Kidney epithelial cell (primary cell): Measurements from ENCODE around the gene CES3. TPM values are rescaled to one million over a fixed set of nuclear protein-coding genes. Genes with fewer than 3 reads are reported as not detected.

Source experiments
- DNase-seq: peaks from one replicate; pipeline ENCODE4 v3.0.0-alpha.2; 2010; ENCODE audit warnings: low read depth
- H3K27me3 ChIP-seq: 2 replicates; pipeline ENCODE4 v1.6.0; 2011; ENCODE audit warnings: low read length; ENCODE audit not compliant: control insufficient read depth, insufficient read depth
- H3K36me3 ChIP-seq: 2 replicates; pipeline ENCODE4 v1.5.1; 2011; ENCODE audit warnings: low read length; ENCODE audit not compliant: control insufficient read depth, insufficient read depth
- H3K4me3 ChIP-seq: 2 replicates; pipeline ENCODE4 v1.5.1; 2011; ENCODE audit warnings: low read depth, mild to moderate bottlenecking, control low read depth, low read length
- total RNA-seq: library from RNA; depleted of rRNA; stranded (reverse); fragments of >200 nt; gene quantifications from 2 replicates; pipeline ENCODE4 v1.2.3, GENCODE V29; 2015
- TF ChIP-seq, protein P1 (sequence below): IDR thresholded peaks from 2 replicates; pipeline ENCODE4 v1.5.1; 2011; ENCODE audit warnings: mild to moderate bottlenecking, moderate library complexity, low read length, control low read depth, inconsistent platforms; ENCODE audit not compliant: insufficient read depth, poor library complexity, severe bottlenecking

The CES3 gene
- total RNA-seq, 1 donor from 2014 or later, result not detected

DNA sequence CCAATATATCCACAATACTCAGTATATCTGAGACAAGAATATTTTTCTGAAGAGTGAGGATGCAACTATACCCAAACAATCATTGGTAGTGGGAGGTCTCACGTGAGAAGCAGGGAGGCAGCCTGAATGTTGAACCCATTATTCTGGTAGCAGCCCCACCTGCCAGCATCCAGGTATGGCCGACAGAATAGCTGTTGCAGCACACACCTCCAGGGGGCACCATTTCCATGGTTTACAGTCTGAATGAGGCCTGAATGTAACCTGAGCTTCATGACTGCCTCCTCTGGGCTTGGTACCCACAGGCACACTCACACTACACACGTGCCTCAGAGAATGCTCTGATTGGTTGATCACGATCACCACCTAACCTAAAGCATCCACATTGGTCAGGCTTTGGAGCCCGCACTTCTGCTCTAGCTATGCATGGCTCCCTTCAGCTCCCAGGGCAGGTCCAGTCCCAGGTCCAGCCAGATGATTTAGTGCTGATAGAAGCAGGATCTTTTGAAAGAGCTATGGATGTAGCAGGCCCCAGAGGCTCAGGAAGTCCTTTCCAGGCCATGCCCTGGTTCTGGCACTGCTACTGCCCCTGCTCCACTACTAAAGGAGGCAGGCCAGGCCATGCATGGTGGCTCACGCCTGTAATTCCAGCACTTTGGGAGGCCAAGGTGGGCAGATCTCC is 56.9 kb downstream of the CES3 start:
- TF ChIP-seq, protein P1, sequence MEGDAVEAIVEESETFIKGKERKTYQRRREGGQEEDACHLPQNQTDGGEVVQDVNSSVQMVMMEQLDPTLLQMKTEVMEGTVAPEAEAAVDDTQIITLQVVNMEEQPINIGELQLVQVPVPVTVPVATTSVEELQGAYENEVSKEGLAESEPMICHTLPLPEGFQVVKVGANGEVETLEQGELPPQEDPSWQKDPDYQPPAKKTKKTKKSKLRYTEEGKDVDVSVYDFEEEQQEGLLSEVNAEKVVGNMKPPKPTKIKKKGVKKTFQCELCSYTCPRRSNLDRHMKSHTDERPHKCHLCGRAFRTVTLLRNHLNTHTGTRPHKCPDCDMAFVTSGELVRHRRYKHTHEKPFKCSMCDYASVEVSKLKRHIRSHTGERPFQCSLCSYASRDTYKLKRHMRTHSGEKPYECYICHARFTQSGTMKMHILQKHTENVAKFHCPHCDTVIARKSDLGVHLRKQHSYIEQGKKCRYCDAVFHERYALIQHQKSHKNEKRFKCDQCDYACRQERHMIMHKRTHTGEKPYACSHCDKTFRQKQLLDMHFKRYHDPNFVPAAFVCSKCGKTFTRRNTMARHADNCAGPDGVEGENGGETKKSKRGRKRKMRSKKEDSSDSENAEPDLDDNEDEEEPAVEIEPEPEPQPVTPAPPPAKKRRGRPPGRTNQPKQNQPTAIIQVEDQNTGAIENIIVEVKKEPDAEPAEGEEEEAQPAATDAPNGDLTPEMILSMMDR, result peak; percentile 81
- Histone ChIP-seq H3K4me3 (no peak overlapping the region), H3K27me3 (peaks cover 15% of the 10 kb centered on the region), H3K36me3 (no peaks in the 10 kb centered on the region)
- peak; percentile 90 for DNase-seq

DNA sequence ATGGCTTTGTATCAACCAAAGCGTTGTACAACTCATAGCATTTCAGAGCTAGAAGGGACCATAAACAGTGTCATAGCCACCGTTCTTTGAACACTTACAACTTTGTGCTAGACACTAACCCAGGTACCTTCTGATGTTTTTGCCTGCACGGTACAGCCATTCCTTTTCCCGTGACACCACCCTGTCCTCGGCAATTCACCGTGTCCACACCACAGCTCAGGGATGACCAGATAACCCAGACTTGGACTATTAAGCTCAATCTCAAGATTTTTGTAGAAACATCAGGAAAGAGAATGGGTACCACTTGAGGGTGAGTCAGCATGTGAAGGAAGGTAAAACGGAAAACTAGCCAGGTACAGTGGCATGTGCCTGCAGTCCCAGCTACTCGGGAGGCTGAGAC is 58.1 kb downstream of the CES3 start:
- TF ChIP-seq, protein P1, result no peak
- no peaks in the 10 kb centered on the region for H3K36me3 ChIP-seq
- no peak overlapping the region for H3K4me3 ChIP-seq
- H3K27me3 ChIP-seq, result peaks cover 6% of the 10 kb centered on the region
- DNase-seq, result no peak

DNA sequence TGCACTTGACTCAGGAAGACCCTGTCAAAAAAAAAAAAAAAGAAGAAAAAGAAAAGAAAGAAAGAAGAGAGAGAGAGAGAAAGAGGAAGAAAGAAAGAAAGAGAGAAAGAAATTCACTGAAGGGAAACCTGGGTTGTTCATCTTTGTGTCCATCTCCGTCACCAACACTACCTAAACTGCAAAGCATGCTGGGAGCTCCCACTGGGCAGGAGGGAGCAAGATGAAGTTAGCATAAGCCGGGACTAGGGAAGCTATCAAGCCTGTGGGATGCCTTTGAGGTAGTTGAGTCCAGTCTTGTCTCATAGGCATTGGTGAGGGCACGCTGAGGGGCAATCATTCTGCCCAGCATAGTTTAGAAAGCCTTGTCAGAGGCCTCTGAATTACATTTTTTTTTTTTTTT is 60.3 kb downstream of the CES3 start:
- no peaks in the 10 kb centered on the region for H3K36me3 ChIP-seq
- TF ChIP-seq, protein P1, result no peak
- H3K4me3 ChIP-seq, result no peak overlapping the region
- no peak for DNase-seq
- no peaks in the 10 kb centered on the region for H3K27me3 ChIP-seq

DNA sequence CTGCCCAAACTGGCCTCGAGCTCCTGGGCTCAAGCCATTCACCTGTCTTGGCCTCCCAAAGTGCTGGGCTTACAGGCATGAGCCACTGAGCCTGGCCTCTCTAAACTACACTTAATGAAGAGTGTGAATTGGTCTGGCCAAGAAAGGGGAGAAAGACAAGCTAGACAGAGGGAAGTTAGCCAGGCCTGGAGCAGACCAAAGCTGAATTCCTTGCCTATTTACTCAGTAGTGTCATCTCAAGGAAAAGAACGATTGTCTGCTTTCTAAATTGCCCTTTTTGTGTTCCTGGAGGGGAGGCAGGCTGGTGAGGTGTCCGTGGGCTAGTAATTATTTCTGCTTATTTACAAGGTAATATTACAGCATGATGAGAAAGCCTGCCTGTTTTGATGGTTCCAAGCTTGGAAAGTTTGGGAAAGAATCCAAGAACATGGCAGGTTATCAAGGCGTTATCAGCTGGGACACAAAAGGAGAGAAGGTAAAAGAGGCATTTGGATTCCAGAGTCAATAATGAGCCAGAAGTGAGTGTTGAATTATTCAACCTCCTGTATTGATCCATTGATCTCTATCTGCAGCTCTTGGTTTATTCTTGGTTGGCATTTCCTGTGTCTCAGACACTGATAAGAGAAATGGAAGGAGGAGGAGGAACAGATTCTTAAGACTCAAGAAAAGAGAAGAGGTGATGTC is 61.6 kb downstream of the CES3 start:
- Histone ChIP-seq H3K27me3 (no peaks in the 10 kb centered on the region), H3K36me3 (no peaks in the 10 kb centered on the region), H3K4me3 (no peak overlapping the region)
- DNase-seq, result no peak
- TF ChIP-seq, protein P1, result no peak

DNA sequence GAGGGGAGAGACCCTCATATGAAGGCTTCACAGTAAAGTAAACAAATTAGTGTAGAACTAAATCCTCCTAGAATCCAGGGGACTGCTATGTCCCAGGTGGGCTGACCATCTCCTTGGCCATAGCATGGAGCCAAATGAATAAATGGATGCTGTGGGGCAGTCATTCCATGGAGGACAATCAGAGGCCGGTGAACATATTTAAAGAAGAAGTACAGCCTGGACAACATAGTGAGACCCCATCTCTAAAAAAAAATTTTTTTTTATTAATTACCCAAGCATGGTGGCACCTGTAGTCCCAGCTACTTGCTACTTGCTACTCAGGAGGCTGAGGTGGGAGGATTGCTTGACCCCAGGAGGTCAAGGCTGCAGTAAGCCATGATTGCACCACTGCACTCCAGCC is 62.6 kb downstream of the CES3 start:
- no peaks in the 10 kb centered on the region for H3K27me3 ChIP-seq
- H3K4me3 ChIP-seq, result no peak overlapping the region
- no peaks in the 10 kb centered on the region for H3K36me3 ChIP-seq
- TF ChIP-seq, protein P1, result no peak
- DNase-seq, result no peak

Other genes starting within 250 kb of the CES3 start
- 109 and 126 TPM in 2 replicates for gene DYNC1LI2, start 209.7 kb upstream of the CES3 start, total RNA-seq
- gene TERB1, start 159.7 kb upstream of the CES3 start, total RNA-seq, result 0.27 TPM in 1 of 2 replicates, not detected in the other
- gene NAE1, start 130.3 kb upstream of the CES3 start, total RNA-seq, result 77.3 and 77.9 TPM in 2 replicates
- not detected in 2 replicates for gene CA7, start 116.9 kb upstream of the CES3 start, total RNA-seq
- 6.9 and 11.7 TPM in 2 replicates for gene PDP2, start 80.8 kb upstream of the CES3 start, total RNA-seq
- gene CDH16, start 42.4 kb upstream of the CES3 start, total RNA-seq, result 0.33 and 5.0 TPM in 2 replicates
- 32.9 and 36.8 TPM in 2 replicates for gene RRAD, start 35.7 kb upstream of the CES3 start, total RNA-seq
- gene CIAO2B, start 26.9 kb upstream of the CES3 start, total RNA-seq, result 156 and 164 TPM in 2 replicates
- 44.4 and 48.0 TPM in 2 replicates for gene CES2, start 25.8 kb upstream of the CES3 start, total RNA-seq
- gene CES4A, start 27.3 kb downstream of the CES3 start, total RNA-seq, result 1.3 and 2.3 TPM in 2 replicates
- 57.4 and 64.5 TPM in 2 replicates for gene CBFB, start 67.9 kb downstream of the CES3 start, total RNA-seq
- 23.1 and 24.6 TPM in 2 replicates for gene PHAF1, start 148.7 kb downstream of the CES3 start, total RNA-seq
- 1.5 and 2.4 TPM in 2 replicates for gene B3GNT9, start 189.7 kb downstream of the CES3 start, total RNA-seq
- gene TRADD, start 198.6 kb downstream of the CES3 start, total RNA-seq, result 30.0 and 36.3 TPM in 2 replicates
- 6.6 and 9.6 TPM in 2 replicates for gene FBXL8, start 198.7 kb downstream of the CES3 start, total RNA-seq
- gene HSF4, start 203.5 kb downstream of the CES3 start, total RNA-seq, result 1.5 and 5.5 TPM in 2 replicates
- gene NOL3, start 209.3 kb downstream of the CES3 start, total RNA-seq, result 23.9 and 28.3 TPM in 2 replicates
- gene MATCAP1, start 222.7 kb downstream of the CES3 start, total RNA-seq, result 10.8 and 16.0 TPM in 2 replicates
- 0.21 and 0.25 TPM in 2 replicates for gene EXOC3L1, start 228.9 kb downstream of the CES3 start, total RNA-seq
- 84.9 and 109 TPM in 2 replicates for gene E2F4, start 230.9 kb downstream of the CES3 start, total RNA-seq
- gene ELMO3, start 237.9 kb downstream of the CES3 start, total RNA-seq, result 5.2 and 5.9 TPM in 2 replicates